ENCODE data around the gene ENOSF1.

DNA sequence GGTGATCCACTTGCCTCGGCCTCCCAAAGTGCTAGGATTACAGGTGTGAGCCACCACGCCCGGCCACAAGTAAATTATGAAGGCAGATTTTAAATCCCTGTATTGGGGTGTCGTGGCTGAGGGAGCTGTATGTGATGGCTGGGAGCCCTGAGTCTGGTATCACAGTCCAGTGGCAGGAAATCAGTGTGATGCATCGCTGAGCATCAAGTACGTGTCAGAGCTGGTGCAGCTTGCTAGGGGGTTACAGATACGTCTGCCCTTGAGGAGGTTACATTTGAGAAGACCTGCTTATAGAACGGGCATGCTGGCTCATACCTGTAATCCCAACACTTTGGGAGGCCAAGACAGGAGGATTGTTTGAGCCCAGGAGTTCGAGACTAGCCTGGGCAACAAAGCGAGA is 4.3 kb downstream of the ENOSF1 start:
- TF ChIP-seq, protein P1, sequence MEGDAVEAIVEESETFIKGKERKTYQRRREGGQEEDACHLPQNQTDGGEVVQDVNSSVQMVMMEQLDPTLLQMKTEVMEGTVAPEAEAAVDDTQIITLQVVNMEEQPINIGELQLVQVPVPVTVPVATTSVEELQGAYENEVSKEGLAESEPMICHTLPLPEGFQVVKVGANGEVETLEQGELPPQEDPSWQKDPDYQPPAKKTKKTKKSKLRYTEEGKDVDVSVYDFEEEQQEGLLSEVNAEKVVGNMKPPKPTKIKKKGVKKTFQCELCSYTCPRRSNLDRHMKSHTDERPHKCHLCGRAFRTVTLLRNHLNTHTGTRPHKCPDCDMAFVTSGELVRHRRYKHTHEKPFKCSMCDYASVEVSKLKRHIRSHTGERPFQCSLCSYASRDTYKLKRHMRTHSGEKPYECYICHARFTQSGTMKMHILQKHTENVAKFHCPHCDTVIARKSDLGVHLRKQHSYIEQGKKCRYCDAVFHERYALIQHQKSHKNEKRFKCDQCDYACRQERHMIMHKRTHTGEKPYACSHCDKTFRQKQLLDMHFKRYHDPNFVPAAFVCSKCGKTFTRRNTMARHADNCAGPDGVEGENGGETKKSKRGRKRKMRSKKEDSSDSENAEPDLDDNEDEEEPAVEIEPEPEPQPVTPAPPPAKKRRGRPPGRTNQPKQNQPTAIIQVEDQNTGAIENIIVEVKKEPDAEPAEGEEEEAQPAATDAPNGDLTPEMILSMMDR (IDR thresholded peaks at IDR 0.05): no peak
- TF ChIP-seq EZH2 (IDR thresholded peaks at IDR 0.05; ENCODE audit: borderline replicate concordance, insufficient read depth, low read depth, low read length, poor library complexity, severe bottlenecking): no peak
